CD4-positive, alpha-beta T cell treated with Interferon alpha-2 for 1 hour (primary cell): ENCODE results near the gene TAOK2.

Source experiments
- DNase-seq, 2 donors: peaks; one replicate each; pipeline ENCODE4 v3.0.0-alpha.2; 2020 to 2022

Gene TAOK2

GRCh38 chr16:29988346-29989075 lies 14.8 kb downstream of the TAOK2 start:
- DNase-seq: no peak

GRCh38 chr16:29989111-29989858 lies 15.6 kb downstream of the TAOK2 start:
- DNase-seq: no peak

GRCh38 chr16:29990034-29990433 lies 16.4 kb downstream of the TAOK2 start:
- no peak for DNase-seq

GRCh38 chr16:29990883-29991570 lies 17.4 kb downstream of the TAOK2 start:
- DNase-seq: no peak

GRCh38 chr16:29991571-29991904 lies 17.9 kb downstream of the TAOK2 start:
- no peak for DNase-seq

- no peak for DNase-seq
These were observed 18.8 kb downstream of the TAOK2 start for GRCh38 chr16:29992344-29992967.

GRCh38 chr16:29993191-29993902 lies 19.7 kb downstream of the TAOK2 start:
- no peak for DNase-seq

GRCh38 chr16:29993903-29994599 lies 20.4 kb downstream of the TAOK2 start:
- DNase-seq: no peak

- no peak for DNase-seq
These were observed 21.1 kb downstream of the TAOK2 start for GRCh38 chr16:29994600-29995323.

- peak; percentile 86 to 90 for DNase-seq
These were observed 21.7 kb downstream of the TAOK2 start, which contains the start of gene HIRIP3 for GRCh38 chr16:29995324-29995910. HIRIP3 (minus strand) TSS chr16:29995617; CDS start chr16:29995605, 12 bp downstream.

- DNase-seq: peak; percentile 97 to 98
These were observed 22.5 kb downstream of the TAOK2 start, which contains the start of gene INO80E for GRCh38 chr16:29995911-29996765. INO80E (plus strand) TSS chr16:29996241; CDS start chr16:29996311, 70 bp downstream.

- DNase-seq: no peak
These were observed 23.1 kb downstream of the TAOK2 start for GRCh38 chr16:29996766-29997250.

- DNase-seq: no peak
These were observed 25.9 kb downstream of the TAOK2 start for GRCh38 chr16:29999605-30000004.

- DNase-seq: no peak
These were observed 27.3 kb downstream of the TAOK2 start for GRCh38 chr16:30000735-30001631.

- no peak for DNase-seq
These were observed 29.1 kb downstream of the TAOK2 start for GRCh38 chr16:30002614-30003346.

- DNase-seq: no peak
These were observed 30.2 kb downstream of the TAOK2 start for GRCh38 chr16:30003670-30004423.

- DNase-seq: no peak
These were observed 30.7 kb downstream of the TAOK2 start for GRCh38 chr16:30004424-30004776.
